DMS79 treated with DMSO at 0.1 percent for 48 hours (cell line): ENCODE measurements around the gene BCL3.

Experiments
- DNase-seq: peaks from one replicate; lab custom pipeline; 2025; lab: John Stamatoyannopoulos, UW

The BCL3 gene

GRCh38 chr19:44794610-44795009 lies 46.1 kb downstream of the BCL3 start:
- DNase-seq, result no peak

GRCh38 chr19:44795398-44795987 lies 47.0 kb downstream of the BCL3 start:
- DNase-seq, result no peak

DNA sequence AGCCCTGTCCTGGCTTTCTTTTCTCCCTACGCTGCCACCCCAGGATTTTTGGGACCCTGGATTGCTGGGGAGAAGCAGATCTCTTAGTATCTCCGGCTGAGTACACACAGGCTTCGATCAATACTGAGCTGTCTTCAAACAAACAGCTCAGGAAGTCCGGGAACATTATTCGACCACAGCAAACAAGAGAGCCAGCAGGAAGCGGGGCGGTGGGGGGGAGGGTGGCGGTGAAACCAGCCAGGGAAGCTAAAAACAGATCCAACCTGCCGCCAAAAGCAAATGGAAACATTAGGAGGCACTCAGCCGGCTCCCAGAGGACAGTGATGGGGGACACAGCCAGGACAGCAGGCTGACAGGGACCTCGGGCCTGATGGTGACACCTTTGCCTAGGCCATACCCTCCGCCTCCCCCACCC lies 48.2 kb downstream of the BCL3 start:
- DNase-seq, result no peak

GRCh38 chr19:44799627-44800346 lies 51.3 kb downstream of the BCL3 start:
- DNase-seq, result no peak

GRCh38 chr19:44800461-44800860 lies 52.0 kb downstream of the BCL3 start:
- peak; percentile 55 for DNase-seq

DNA sequence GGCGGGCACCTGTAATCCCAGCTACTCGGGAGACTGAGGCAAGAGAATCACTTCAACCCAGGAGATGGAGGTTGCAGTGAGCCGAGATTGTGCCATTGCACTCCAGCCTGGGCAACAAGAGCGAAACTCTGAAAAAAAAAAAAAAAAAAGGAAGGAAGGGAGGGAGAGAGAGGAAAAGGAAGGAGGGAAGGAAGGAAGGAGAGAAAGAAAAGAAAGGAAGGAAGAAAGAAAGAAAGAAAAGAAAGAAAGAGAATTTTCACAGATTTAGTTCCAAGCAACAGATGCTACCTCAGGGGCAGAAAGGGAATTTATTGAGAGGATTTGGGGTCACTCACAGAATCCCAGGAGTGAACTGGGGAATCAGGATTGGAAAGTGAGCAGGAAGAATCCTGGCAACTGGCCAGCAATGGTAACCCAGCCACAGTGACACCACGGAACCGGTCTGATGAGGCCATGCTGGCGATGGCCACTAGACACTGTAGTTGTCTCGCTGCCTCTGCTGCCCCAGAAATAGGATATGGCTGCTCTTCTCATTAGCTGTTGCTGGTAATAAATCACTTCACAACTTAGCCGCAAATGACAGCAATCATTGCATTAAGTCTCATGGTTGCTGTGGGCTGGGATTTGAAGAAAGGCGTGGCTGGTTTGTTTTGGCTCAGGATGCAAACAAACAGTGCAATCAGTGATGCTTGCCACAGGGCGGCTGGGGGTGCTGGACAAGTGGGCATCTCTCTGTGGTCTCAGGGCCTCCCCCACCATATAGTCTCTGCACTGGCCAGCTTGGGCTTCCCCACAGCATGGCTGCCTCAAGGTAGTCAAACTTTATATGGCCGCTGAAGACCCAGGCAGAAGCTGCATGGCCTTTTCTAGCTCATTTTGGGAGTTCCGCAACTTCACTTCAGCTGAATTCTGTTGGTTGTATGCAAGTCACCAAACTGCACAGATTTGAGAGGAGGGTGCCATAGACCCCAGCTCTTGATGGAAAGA lies 55.2 kb downstream of the BCL3 start:
- DNase-seq, result peak; percentile 16

DNA sequence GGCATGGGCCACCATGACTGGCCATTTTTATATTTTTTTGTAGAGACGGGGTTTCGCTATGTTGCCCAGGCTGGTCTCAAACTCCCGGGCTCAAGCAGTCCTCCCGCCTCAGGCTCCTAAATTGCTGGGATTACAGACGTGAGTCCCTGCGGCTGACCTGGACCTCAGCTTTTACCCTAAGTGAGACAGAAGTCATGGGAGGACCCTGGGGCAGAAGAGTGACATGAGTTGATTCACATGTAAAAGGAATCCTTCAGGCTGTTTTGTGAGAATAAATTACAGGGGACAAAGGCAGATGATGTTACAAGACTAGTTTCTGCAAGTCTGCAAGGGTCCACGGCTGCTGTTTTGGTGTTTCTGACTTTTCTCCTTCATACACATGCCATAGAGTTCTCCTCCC lies 57.8 kb downstream of the BCL3 start:
- no peak for DNase-seq

DNA sequence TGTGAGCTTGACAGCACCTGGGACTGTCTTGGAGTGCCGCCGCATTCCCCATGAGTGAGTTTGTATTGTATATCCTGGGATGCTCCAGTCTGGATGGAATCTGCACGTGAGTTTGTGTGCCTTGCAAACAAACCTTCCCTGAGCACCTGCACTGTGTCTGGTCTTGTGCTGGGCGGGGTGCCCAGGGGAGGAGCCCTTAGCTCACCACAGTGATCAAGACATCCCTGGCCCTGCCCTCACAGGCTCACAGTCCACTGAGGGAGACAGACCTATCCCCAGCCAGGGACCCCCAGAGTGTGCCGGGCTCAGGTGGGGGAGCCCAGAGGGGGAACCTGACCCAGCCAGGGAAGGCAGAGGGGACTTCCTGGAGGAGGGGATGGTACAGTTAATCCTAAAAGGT lies 58.7 kb downstream of the BCL3 start:
- DNase-seq, result no peak

DNA sequence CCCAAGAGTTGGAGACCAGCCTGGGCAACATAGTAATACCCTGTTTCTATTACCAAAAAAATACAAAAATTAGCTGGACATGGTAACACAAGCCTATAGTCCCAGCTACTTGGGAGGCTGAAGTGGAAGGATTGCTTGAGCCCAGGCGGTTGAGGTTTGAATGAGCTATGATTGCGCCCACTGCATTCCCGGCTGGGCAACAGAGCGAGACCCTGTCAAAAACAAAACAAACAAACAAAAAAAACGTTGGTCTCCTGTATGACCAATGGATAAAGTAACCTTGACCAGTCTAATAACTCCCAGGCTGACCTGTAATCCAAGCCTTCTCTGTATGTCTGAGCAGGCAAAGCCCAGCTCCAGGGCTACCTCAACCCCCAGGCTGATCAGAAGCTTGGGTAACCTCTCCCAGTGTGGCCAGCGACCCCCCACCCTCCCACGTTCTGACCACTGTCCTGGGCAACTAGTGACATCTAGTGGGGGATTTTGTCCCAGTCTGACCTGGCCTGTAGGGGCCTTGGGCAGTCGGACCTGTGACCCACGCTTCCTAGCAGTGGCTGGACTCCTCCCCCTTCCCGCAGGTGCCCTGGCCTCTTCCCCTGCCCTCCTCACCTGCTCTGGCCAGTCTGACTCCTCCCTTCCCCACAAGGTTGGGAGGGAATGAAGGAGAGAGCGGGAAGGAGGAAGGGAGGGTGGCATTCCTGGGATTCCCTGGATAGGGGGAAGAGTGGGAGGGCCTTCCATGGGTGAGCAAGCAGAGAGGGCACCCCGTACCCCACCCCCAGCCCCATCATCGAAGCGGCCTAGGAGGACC lies 59.3 kb downstream of the BCL3 start:
- no peak for DNase-seq

GRCh38 chr19:44808463-44809371 lies 60.2 kb downstream of the BCL3 start, which contains the start of gene BCAM:
BCAM (plus strand) TSS chr19:44809103; CDS start chr19:44809125, 22 bp downstream.
- DNase-seq, result peak; percentile 24
